Measurements from ENCODE around the gene C19orf33. TPM values are rescaled to one million over a fixed set of nuclear protein-coding genes. Genes with fewer than 3 reads are reported as not detected.

Gene C19orf33
- total RNA-seq, 2 experiments from 2014 or later: not detected

GRCh38 chr19:38310986-38311385 is 6.9 kb downstream of the C19orf33 start:
- H3K4me3 Mint-ChIP-seq: no peak overlapping the region
- H3K9me3 Mint-ChIP-seq: no peaks in the 10 kb centered on the region
- H3K36me3 Mint-ChIP-seq (ENCODE audit: low read depth): peaks cover 10% of the 10 kb centered on the region

DNA sequence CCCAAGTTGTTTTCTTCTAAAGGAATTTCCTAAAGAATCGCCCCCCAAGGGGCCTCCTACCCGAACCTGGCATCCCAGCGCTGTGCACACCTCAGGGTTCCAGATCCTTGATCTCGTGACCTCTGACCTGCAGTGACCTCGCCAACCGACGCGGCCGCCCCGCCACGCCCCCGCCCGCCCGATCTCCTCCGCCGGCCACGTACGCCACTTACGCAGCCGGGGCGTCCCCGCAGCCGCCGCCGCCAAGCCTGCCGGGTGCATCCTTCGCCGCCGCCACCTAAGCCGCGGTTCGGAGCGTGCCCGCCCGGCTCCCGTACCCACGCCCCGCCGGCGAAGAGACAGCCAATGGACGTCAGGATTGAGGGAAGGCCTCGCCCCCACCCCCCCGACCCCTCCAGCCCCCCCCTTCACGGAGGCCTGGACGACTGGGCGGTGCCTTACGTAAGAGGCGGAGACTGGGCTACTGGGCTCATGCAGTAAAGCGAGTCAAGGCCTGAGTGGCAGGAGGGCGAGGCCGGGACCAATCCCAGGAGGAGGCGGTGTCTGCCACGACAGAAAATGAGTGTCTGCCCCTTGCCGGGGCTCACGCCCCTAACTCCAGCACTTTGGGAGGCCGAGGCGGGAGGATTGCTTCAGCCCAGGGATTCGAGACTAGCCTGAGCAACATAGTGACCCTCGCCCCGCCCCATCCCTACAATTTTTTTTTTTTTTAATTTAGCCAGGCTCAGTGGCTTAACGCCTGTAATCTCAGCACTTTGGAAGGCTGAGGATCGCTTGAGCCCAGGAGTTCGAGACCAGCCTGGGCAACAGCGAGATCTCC is 11.8 kb downstream of the C19orf33 start, which contains the start of gene YIF1B:
YIF1B (minus strand) TSS at position 291 of the 820 bp plus-strand sequence; CDS start at position 261, 30 bp downstream.
- Mint-ChIP-seq H3K4me3 (peak within 1 kb of the TSS; percentile 95), H3K27me3 (no peaks in the 10 kb centered on the region), H3K27ac (peak within 1 kb of the TSS; percentile 95), H3K9me3 (no peaks in the 10 kb centered on the region), H3K4me1 (ENCODE audit: low read depth) (peaks cover 42% of the 10 kb centered on the region), H3K36me3 (ENCODE audit: low read depth) (no peaks in the 10 kb centered on the region)
- ChIA-PET CTCF (no interaction called here), POLR2A (interaction anchor here (1.1 kb wide), 1 partner anchor 52 kb away, joined by 3 read pairs; no protein-coding TSS in a partner anchor)
- TF ChIP-seq, protein P1, sequence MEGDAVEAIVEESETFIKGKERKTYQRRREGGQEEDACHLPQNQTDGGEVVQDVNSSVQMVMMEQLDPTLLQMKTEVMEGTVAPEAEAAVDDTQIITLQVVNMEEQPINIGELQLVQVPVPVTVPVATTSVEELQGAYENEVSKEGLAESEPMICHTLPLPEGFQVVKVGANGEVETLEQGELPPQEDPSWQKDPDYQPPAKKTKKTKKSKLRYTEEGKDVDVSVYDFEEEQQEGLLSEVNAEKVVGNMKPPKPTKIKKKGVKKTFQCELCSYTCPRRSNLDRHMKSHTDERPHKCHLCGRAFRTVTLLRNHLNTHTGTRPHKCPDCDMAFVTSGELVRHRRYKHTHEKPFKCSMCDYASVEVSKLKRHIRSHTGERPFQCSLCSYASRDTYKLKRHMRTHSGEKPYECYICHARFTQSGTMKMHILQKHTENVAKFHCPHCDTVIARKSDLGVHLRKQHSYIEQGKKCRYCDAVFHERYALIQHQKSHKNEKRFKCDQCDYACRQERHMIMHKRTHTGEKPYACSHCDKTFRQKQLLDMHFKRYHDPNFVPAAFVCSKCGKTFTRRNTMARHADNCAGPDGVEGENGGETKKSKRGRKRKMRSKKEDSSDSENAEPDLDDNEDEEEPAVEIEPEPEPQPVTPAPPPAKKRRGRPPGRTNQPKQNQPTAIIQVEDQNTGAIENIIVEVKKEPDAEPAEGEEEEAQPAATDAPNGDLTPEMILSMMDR (IDR thresholded peaks at IDR 0.05): no peak
- intact Hi-C loops (cut with micrococcal nuclease): loop anchor here (10.0 kb wide), 1 partner anchor 51 kb away; the partner anchor contains the start of gene SPINT2
- DNase-seq: peak; percentile 97
- ATAC-seq: peak; percentile 96

More at GRCh38 chr19:38310986-38311385, 6.9 kb downstream of the C19orf33 start:
- intact Hi-C loops (cut with micrococcal nuclease): loop anchor here (10.0 kb wide), 1 partner anchor 46 kb away; the partner anchor contains the start of gene SPINT2
- H3K4me1 Mint-ChIP-seq (ENCODE audit: low read depth): peaks cover 18% of the 10 kb centered on the region
- DNase-seq (no peak), ATAC-seq (no peak)
- ChIA-PET POLR2A (interaction anchor here (0.6 to 1.4 kb wide), 2 partner anchors 9 to 29 kb away, joined by 4 to 5 read pairs; partner anchors contain the start of gene KCNK6), CTCF (no interaction called here)
- no peaks in the 10 kb centered on the region for H3K27me3 Mint-ChIP-seq
- H3K27ac Mint-ChIP-seq: no peak overlapping the region
- TF ChIP-seq, protein P1 (IDR thresholded peaks at IDR 0.05): no peak

GRCh38 chr19:38316477-38317067 is 12.5 kb downstream of the C19orf33 start:
- H3K9me3 Mint-ChIP-seq: no peaks in the 10 kb centered on the region
- no peaks in the 10 kb centered on the region for H3K27me3 Mint-ChIP-seq
- peak overlapping the region; percentile 94 for H3K27ac Mint-ChIP-seq
- ATAC-seq: peak; percentile 1
- intact Hi-C loops (cut with micrococcal nuclease): loop anchor here (10.0 kb wide), 1 partner anchor 52 kb away; the partner anchor contains the start of gene SPINT2
- peak overlapping the region; percentile 95 for H3K4me3 Mint-ChIP-seq
- ChIA-PET CTCF (no interaction called here), POLR2A (no interaction called here)
- TF ChIP-seq, protein P1 (IDR thresholded peaks at IDR 0.05): no peak
- DNase-seq: no peak
- no peaks in the 10 kb centered on the region for H3K36me3 Mint-ChIP-seq (ENCODE audit: low read depth)
- peaks cover 46% of the 10 kb centered on the region for H3K4me1 Mint-ChIP-seq (ENCODE audit: low read depth)

GRCh38 chr19:38317104-38317612 is 13.1 kb downstream of the C19orf33 start:
- DNase-seq (peak; percentile 47), ATAC-seq (no peak)
- intact Hi-C loops (cut with micrococcal nuclease): loop anchor here (10.0 kb wide), 1 partner anchor 52 kb away; the partner anchor contains the start of gene SPINT2
- ChIA-PET CTCF (interaction anchor here (4.5 kb wide), 1 partner anchor 73 kb away, joined by 18 read pairs; no protein-coding TSS in a partner anchor), POLR2A (no interaction called here)
- peaks cover 50% of the 10 kb centered on the region for H3K4me1 Mint-ChIP-seq (ENCODE audit: low read depth)
- peak overlapping the region; percentile 95 for H3K4me3 Mint-ChIP-seq
- no peaks in the 10 kb centered on the region for H3K9me3 Mint-ChIP-seq
- H3K36me3 Mint-ChIP-seq (ENCODE audit: low read depth): peaks cover 1% of the 10 kb centered on the region
- TF ChIP-seq, protein P1 (IDR thresholded peaks at IDR 0.05): no peak
- H3K27me3 Mint-ChIP-seq: no peaks in the 10 kb centered on the region
- peak overlapping the region; percentile 94 for H3K27ac Mint-ChIP-seq
